OCI-LY1 (cell line): ENCODE measurements around the gene CDH7.

Experiments used
- H2AFZ ChIP-seq: fragments of 200-600 bp; sonication (generic), shearing (Covaris generic); 2 replicates; pipeline ENCODE4 v1.6.0; 2014; ENCODE audit warnings: antibody characterized with exemption, mild to moderate bottlenecking, low read length
- H3F3A ChIP-seq: fragments of 200-600 bp; sonication (generic), shearing (Covaris generic); 2 replicates; pipeline ENCODE4 v1.6.0; 2014; ENCODE audit warnings: mild to moderate bottlenecking, antibody characterized with exemption, low read length, moderate library complexity; ENCODE audit not compliant: insufficient read depth
- H3K27ac ChIP-seq: fragments of 200-600 bp; sonication (generic); 2 replicates; pipeline ENCODE4 v1.5.1; 2014; ENCODE audit warnings: low read length, mixed run types, mild to moderate bottlenecking, low read depth; ENCODE audit not compliant: poor library complexity, severe bottlenecking
- H3K27me3 ChIP-seq: fragments of 200-600 bp; sonication (generic); 2 replicates; pipeline ENCODE4 v1.6.0; 2014; ENCODE audit warnings: antibody characterized with exemption, mild to moderate bottlenecking, low read length, moderate library complexity; ENCODE audit not compliant: insufficient read depth
- H3K36me3 ChIP-seq: fragments of 200-600 bp; sonication (generic); 2 replicates; pipeline ENCODE4 v1.6.1; 2014; ENCODE audit warnings: mild to moderate bottlenecking, antibody characterized with exemption, low read length, moderate library complexity, mixed read lengths; ENCODE audit not compliant: insufficient read depth
- H3K4me1 ChIP-seq: fragments of 200-600 bp; sonication (generic); 2 replicates; pipeline ENCODE4 v1.5.1; 2014; ENCODE audit warnings: mild to moderate bottlenecking, low read length, moderate library complexity; ENCODE audit not compliant: insufficient read depth, severe bottlenecking
- H3K4me2 ChIP-seq: fragments of 200-600 bp; sonication (generic), shearing (Covaris generic); 2 replicates; pipeline ENCODE4 v1.6.1; 2014; ENCODE audit warnings: low read length
- H3K4me3 ChIP-seq: fragments of 200-600 bp; sonication (generic); 2 replicates; pipeline ENCODE4 v1.5.1; 2014; ENCODE audit warnings: low read length, low read depth, mild to moderate bottlenecking, mixed read lengths; ENCODE audit not compliant: poor library complexity, severe bottlenecking
- H3K79me2 ChIP-seq: fragments of 200-600 bp; shearing (Covaris generic); 2 replicates; pipeline ENCODE4 v1.6.1; 2016; ENCODE audit warnings: mixed run types, low read length, mixed read lengths; ENCODE audit not compliant: insufficient read depth
- H3K9ac ChIP-seq: fragments of 200-600 bp; sonication (generic), shearing (Covaris generic); 2 replicates; pipeline ENCODE4 v1.6.1; 2014; ENCODE audit warnings: mild to moderate bottlenecking, low read length, mixed read lengths
- H3K9me2 ChIP-seq: fragments of 200-600 bp; sonication (generic), shearing (Covaris generic); 2 replicates; pipeline ENCODE4 v1.6.1; 2014; ENCODE audit warnings: low read depth, mild to moderate bottlenecking, low read length, mixed read lengths
- H3K9me3 ChIP-seq: fragments of 200-600 bp; shearing (Covaris generic); 2 replicates; pipeline ENCODE4 v1.6.1; 2014; ENCODE audit warnings: low read length, mixed read lengths
- H4K20me1 ChIP-seq: fragments of 200-600 bp; sonication (generic), shearing (Covaris generic); 2 replicates; pipeline ENCODE4 v1.6.0; 2016; ENCODE audit warnings: mild to moderate bottlenecking, low read length; ENCODE audit not compliant: insufficient read depth
- EZH2 ChIP-seq: fragments of 200-600 bp; sonication (generic), shearing (Covaris generic); IDR thresholded peaks from 2 replicates; pipeline ENCODE4 v1.8.0; 2017; ENCODE audit warnings: borderline replicate concordance, mixed run types, mild to moderate bottlenecking, antibody characterized with exemption, low read length, moderate library complexity, mixed read lengths
- TF ChIP-seq, protein P1 (sequence below): fragments of 200-600 bp; sonication (generic), shearing (Covaris generic); IDR thresholded peaks from 2 replicates; pipeline ENCODE4 v1.5.1; 2017; ENCODE audit warnings: mild to moderate bottlenecking, antibody characterized with exemption, low read length, moderate library complexity, mixed read lengths

Gene CDH7

GRCh38 chr18:65937180-65937579 lies 186.4 kb downstream of the CDH7 start:
- Histone ChIP-seq H4K20me1 (no peaks in the 10 kb centered on the region), H3F3A (no peaks in the 10 kb centered on the region), H2AFZ (no peak overlapping the region), H3K9me2 (no peaks in the 10 kb centered on the region), H3K36me3 (no peaks in the 10 kb centered on the region), H3K27me3 (no peaks in the 10 kb centered on the region), H3K4me3 (no peak overlapping the region), H3K4me1 (no peaks in the 10 kb centered on the region), H3K9me3 (no peaks in the 10 kb centered on the region), H3K9ac (no peak overlapping the region), H3K79me2 (no peaks in the 10 kb centered on the region), H3K27ac (no peak overlapping the region), H3K4me2 (no peak overlapping the region)
- no peak for TF ChIP-seq EZH2
- TF ChIP-seq, protein P1, sequence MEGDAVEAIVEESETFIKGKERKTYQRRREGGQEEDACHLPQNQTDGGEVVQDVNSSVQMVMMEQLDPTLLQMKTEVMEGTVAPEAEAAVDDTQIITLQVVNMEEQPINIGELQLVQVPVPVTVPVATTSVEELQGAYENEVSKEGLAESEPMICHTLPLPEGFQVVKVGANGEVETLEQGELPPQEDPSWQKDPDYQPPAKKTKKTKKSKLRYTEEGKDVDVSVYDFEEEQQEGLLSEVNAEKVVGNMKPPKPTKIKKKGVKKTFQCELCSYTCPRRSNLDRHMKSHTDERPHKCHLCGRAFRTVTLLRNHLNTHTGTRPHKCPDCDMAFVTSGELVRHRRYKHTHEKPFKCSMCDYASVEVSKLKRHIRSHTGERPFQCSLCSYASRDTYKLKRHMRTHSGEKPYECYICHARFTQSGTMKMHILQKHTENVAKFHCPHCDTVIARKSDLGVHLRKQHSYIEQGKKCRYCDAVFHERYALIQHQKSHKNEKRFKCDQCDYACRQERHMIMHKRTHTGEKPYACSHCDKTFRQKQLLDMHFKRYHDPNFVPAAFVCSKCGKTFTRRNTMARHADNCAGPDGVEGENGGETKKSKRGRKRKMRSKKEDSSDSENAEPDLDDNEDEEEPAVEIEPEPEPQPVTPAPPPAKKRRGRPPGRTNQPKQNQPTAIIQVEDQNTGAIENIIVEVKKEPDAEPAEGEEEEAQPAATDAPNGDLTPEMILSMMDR = no peak

GRCh38 chr18:65938592-65939372 lies 188.0 kb downstream of the CDH7 start:
- TF ChIP-seq, protein P1 = peak; percentile 48
- TF ChIP-seq EZH2 = no peak
- Histone ChIP-seq H3K9me2 (no peaks in the 10 kb centered on the region), H3K4me1 (no peaks in the 10 kb centered on the region), H3K9me3 (no peaks in the 10 kb centered on the region), H3K36me3 (no peaks in the 10 kb centered on the region), H3K4me3 (no peak overlapping the region), H4K20me1 (no peaks in the 10 kb centered on the region), H3F3A (no peaks in the 10 kb centered on the region), H3K9ac (no peak overlapping the region), H3K27ac (no peak overlapping the region), H2AFZ (no peak overlapping the region), H3K4me2 (no peak overlapping the region), H3K79me2 (no peaks in the 10 kb centered on the region), H3K27me3 (no peaks in the 10 kb centered on the region)
